ENCODE data around the gene KIF4A. TPM values are rescaled to one million over a fixed set of nuclear protein-coding genes. Genes with fewer than 3 reads are reported as not detected.

Gene KIF4A
- total and polyA plus RNA-seq, 5 donors from 2014 or later = 0.34 to 1.2 (median 0.47) TPM

- DNase-seq (peak in 1 of 3 donors; percentile 35), ATAC-seq (ENCODE audit: low read depth in 2 of 2) (no peak)
- peaks cover 4% of the 10 kb centered on the region for H3K27me3 ChIP-seq (ENCODE audit: control insufficient read depth, insufficient read depth, low read length)
- Mint-ChIP-seq H3K4me1 (peaks cover 0 to 20% (median 9%) of the 10 kb centered on the region in 4 donors), H3K27ac (peak overlapping the region in 2 of 3 donors; percentile 36 to 83), H3K9me3 (no peaks in the 10 kb centered on the region), H3K36me3 (no peaks in the 10 kb centered on the region), H3K4me3 (peak overlapping the region; percentile 70 to 92 (median 87)), H3K27me3 (peaks cover 12% of the 10 kb centered on the region)
- no peaks in the 10 kb centered on the region for H3K9me3 ChIP-seq (ENCODE audit: control insufficient read depth in 2 of 2, low read length in 2 of 2)
- H3K4me3 ChIP-seq (ENCODE audit: low read depth, low read length) = peak overlapping the region; percentile 26
- H3K27ac ChIP-seq (ENCODE audit: insufficient read depth, low read length, poor library complexity, severe bottlenecking) = peak overlapping the region; percentile 23
- peaks cover 16% of the 10 kb centered on the region for H3K4me1 ChIP-seq (ENCODE audit: control insufficient read depth, insufficient read depth, low read length, poor library complexity, severe bottlenecking)
- no peaks in the 10 kb centered on the region for H3K36me3 ChIP-seq (ENCODE audit: control insufficient read depth, insufficient read depth, low read length)
Observed at GRCh38 chrX:70434914-70435586, 145.1 kb downstream of the KIF4A start.

DNA sequence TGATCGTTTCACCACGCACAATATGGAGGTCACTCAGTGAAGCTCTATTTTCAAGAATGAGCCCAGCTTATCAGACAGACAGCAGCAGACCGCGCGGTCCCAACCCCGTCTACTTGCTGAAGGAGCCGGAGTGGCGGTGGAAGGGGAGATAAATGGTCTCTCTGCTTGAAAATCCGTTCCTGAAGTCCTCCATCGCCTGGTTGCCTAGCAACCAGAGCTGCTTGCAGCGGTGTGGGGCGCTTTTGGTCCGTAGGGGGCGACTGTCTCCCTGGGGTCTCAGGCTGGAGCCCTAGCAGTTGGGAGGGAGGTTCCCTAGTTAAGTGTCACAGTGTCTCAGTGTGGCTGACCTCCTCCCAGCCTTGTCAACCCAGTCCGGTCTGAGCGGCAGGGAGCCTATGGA lies 146.4 kb downstream of the KIF4A start:
- H3K4me3 ChIP-seq (ENCODE audit: low read depth, low read length) = no peak overlapping the region
- no peak for DNase-seq
- no peaks in the 10 kb centered on the region for H3K36me3 ChIP-seq (ENCODE audit: control insufficient read depth, insufficient read depth, low read length)
- Mint-ChIP-seq H3K9me3 (no peaks in the 10 kb centered on the region), H3K27me3 (peaks cover 18% of the 10 kb centered on the region), H3K36me3 (no peaks in the 10 kb centered on the region), H3K27ac (no peak overlapping the region), H3K4me3 (peak overlapping the region in 2 of 4 donors; percentile 38 to 70), H3K4me1 (peaks cover 0 to 20% (median 9%) of the 10 kb centered on the region in 4 donors)
- H3K27me3 ChIP-seq (ENCODE audit: control insufficient read depth, insufficient read depth, low read length) = peaks cover 4% of the 10 kb centered on the region
- no peak for ATAC-seq (ENCODE audit: low read depth in 2 of 2)
- peaks cover 16% of the 10 kb centered on the region for H3K4me1 ChIP-seq (ENCODE audit: control insufficient read depth, insufficient read depth, low read length, poor library complexity, severe bottlenecking)
- no peak overlapping the region for H3K27ac ChIP-seq (ENCODE audit: insufficient read depth, low read length, poor library complexity, severe bottlenecking)
- no peaks in the 10 kb centered on the region for H3K9me3 ChIP-seq (ENCODE audit: control insufficient read depth in 2 of 2, low read length in 2 of 2)

- Histone ChIP-seq H3K27ac (ENCODE audit: insufficient read depth, low read length, poor library complexity, severe bottlenecking) (no peak overlapping the region), H3K9me3 (ENCODE audit: control insufficient read depth in 2 of 2, low read length in 2 of 2) (no peaks in the 10 kb centered on the region), H3K36me3 (ENCODE audit: control insufficient read depth, insufficient read depth, low read length) (no peaks in the 10 kb centered on the region), H3K4me3 (ENCODE audit: low read depth, low read length) (no peak overlapping the region), H3K4me1 (ENCODE audit: control insufficient read depth, insufficient read depth, low read length, poor library complexity, severe bottlenecking) (peaks cover 16% of the 10 kb centered on the region), H3K27me3 (ENCODE audit: control insufficient read depth, insufficient read depth, low read length) (peaks cover 4% of the 10 kb centered on the region)
- Mint-ChIP-seq H3K9me3 (no peaks in the 10 kb centered on the region), H3K36me3 (no peaks in the 10 kb centered on the region), H3K27ac (no peak overlapping the region), H3K27me3 (peaks cover 25% of the 10 kb centered on the region), H3K4me3 (no peak overlapping the region), H3K4me1 (peaks cover 0 to 20% (median 9%) of the 10 kb centered on the region in 4 donors)
- no peak for DNase-seq
- no peak for ATAC-seq (ENCODE audit: low read depth in 2 of 2)
Observed at GRCh38 chrX:70437011-70437410, 147.1 kb downstream of the KIF4A start.

- ATAC-seq (ENCODE audit: low read depth in 2 of 2) = no peak
- Histone ChIP-seq H3K27me3 (ENCODE audit: control insufficient read depth, insufficient read depth, low read length) (peaks cover 4% of the 10 kb centered on the region), H3K9me3 (ENCODE audit: control insufficient read depth in 2 of 2, low read length in 2 of 2) (no peaks in the 10 kb centered on the region), H3K27ac (ENCODE audit: insufficient read depth, low read length, poor library complexity, severe bottlenecking) (no peak overlapping the region), H3K36me3 (ENCODE audit: control insufficient read depth, insufficient read depth, low read length) (no peaks in the 10 kb centered on the region), H3K4me1 (ENCODE audit: control insufficient read depth, insufficient read depth, low read length, poor library complexity, severe bottlenecking) (peaks cover 16% of the 10 kb centered on the region), H3K4me3 (ENCODE audit: low read depth, low read length) (no peak overlapping the region)
- Mint-ChIP-seq H3K27ac (no peak overlapping the region), H3K4me1 (peaks cover 0 to 20% (median 9%) of the 10 kb centered on the region in 4 donors), H3K9me3 (no peaks in the 10 kb centered on the region), H3K36me3 (no peaks in the 10 kb centered on the region), H3K27me3 (peaks cover 34% of the 10 kb centered on the region), H3K4me3 (peak overlapping the region in 1 of 4 donors; percentile 10)
- no peak for DNase-seq
Observed at GRCh38 chrX:70437921-70438665, 148.2 kb downstream of the KIF4A start.

DNA sequence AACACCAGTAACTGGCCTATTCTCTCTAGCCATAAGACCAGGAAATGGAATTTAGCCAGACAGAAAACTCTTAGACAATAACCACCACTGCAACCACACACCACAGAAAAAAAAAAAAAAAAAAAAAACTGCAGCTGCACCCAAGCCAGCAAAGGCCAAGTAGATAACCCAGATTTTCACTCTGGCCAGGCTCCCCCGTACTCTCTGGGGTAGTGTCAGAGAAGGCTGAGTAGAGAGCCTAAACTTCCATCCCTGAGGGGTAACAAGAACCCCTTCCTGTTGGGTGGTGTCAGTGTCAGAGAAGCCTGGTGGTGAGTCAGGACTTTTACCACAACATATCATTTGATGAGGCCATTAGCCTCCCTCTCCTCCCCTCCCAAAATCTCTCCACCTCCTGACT lies 149.1 kb downstream of the KIF4A start:
- Mint-ChIP-seq H3K27ac (no peak overlapping the region), H3K4me3 (peak overlapping the region in 1 of 4 donors; percentile 17)
- peak in 1 of 2 donors; percentile 36 for ATAC-seq (ENCODE audit: low read depth in 2 of 2)

DNA sequence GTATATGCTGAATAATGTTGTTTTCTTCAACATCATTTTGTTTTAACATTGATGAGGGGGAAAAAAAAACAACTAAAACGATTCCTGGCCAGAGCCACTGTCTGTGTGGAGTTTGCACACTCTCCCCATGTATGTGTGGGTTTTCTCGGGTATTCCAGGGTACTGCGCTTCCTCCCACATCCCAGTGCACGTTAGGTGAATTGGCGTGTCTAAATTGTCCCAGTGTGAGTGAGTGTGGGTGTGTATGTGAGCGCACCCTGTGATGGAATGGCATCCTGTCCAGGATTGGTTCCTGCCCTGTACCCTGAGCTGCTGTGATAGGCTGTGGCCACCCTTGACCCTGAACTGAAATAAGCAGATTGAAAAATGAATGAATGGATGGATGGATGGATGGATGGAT lies 152.3 kb downstream of the KIF4A start:
- peaks cover 59% of the 10 kb centered on the region for H3K27me3 Mint-ChIP-seq

More for the DNA sequence above, 149.1 kb downstream of the KIF4A start:
- no peak overlapping the region for H3K4me3 ChIP-seq (ENCODE audit: low read depth, low read length)
- peaks cover 9% of the 10 kb centered on the region for H3K4me1 ChIP-seq (ENCODE audit: control insufficient read depth, insufficient read depth, low read length, poor library complexity, severe bottlenecking)
- H3K27ac ChIP-seq (ENCODE audit: insufficient read depth, low read length, poor library complexity, severe bottlenecking) = no peak overlapping the region
- H3K36me3 ChIP-seq (ENCODE audit: control insufficient read depth, insufficient read depth, low read length) = no peaks in the 10 kb centered on the region
- H3K4me1 Mint-ChIP-seq = peaks cover 0 to 13% (median 5%) of the 10 kb centered on the region in 4 donors
- H3K9me3 ChIP-seq (ENCODE audit: control insufficient read depth in 2 of 2, low read length in 2 of 2) = no peaks in the 10 kb centered on the region
- no peaks in the 10 kb centered on the region for H3K36me3 Mint-ChIP-seq
- DNase-seq = peak in 1 of 3 donors; percentile 23
- peaks cover 4% of the 10 kb centered on the region for H3K27me3 ChIP-seq (ENCODE audit: control insufficient read depth, insufficient read depth, low read length)
- H3K27me3 Mint-ChIP-seq = peaks cover 41% of the 10 kb centered on the region
- H3K9me3 Mint-ChIP-seq = no peaks in the 10 kb centered on the region

DNA sequence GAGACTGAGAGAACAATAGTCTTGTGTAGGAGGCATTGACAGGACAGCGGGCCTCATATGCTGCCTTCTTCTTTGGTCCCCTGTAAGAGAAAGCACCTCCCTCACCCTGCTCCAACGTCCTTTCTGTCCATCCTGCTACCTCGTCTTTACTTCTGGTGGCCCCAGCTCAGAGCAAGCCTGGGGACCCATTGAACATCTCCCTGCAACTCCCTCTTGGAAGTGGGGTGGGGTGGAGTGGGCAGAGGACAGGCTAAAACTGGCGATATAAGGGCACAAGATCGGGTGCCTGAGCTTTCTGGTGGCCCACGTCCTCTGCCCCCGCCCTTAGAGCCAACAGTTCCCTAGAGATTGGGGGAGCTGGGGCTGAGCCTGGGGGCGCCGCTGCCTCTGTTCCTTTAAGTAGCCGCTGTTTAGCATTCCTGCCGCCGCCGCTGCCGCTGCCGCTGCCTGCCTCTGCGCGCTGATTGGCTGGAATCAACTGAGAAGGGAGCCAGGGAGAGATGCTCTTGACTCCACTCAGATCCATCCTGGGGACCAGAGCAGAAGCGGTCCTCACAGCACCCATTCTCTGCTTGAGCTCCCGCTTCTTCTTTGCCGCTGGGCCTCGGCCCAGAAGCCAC lies 154.5 kb downstream of the KIF4A start, which contains the start of gene DLG3:
DLG3 (plus strand) TSS at position 510 of the 620 bp plus-strand sequence. CDS start 367 bp downstream, outside the sequence.
- Histone ChIP-seq H3K27ac (ENCODE audit: insufficient read depth, low read length, poor library complexity, severe bottlenecking) (no peak within 1 kb of the TSS), H3K9me3 (ENCODE audit: control insufficient read depth in 2 of 2, low read length in 2 of 2) (no peaks in the 10 kb centered on the region), H3K27me3 (ENCODE audit: control insufficient read depth, insufficient read depth, low read length) (no peaks in the 10 kb centered on the region), H3K4me3 (ENCODE audit: low read depth, low read length) (no peak within 1 kb of the TSS), H3K36me3 (ENCODE audit: control insufficient read depth, insufficient read depth, low read length) (no peaks in the 10 kb centered on the region), H3K4me1 (ENCODE audit: control insufficient read depth, insufficient read depth, low read length, poor library complexity, severe bottlenecking) (peaks cover 5% of the 10 kb centered on the region)
- DNase-seq = no peak
- H3K27ac Mint-ChIP-seq = peak within 1 kb of the TSS in 1 of 3 donors; percentile 31
- peak within 1 kb of the TSS; percentile 47 to 85 (median 78) for H3K4me3 Mint-ChIP-seq
- H3K36me3 Mint-ChIP-seq = no peaks in the 10 kb centered on the region
- peaks cover 0 to 1% (median 0%) of the 10 kb centered on the region in 7 donors for H3K9me3 Mint-ChIP-seq
- peaks cover 0 to 6% (median 2%) of the 10 kb centered on the region in 4 donors for H3K4me1 Mint-ChIP-seq
- ATAC-seq (ENCODE audit: low read depth in 2 of 2) = no peak
- H3K27me3 Mint-ChIP-seq = peaks cover 48% of the 10 kb centered on the region

More for the DNA sequence above, 152.3 kb downstream of the KIF4A start:
- Mint-ChIP-seq H3K9me3 (peaks cover 0 to 1% (median 0%) of the 10 kb centered on the region in 7 donors), H3K4me1 (peaks cover 0 to 8% (median 4%) of the 10 kb centered on the region in 4 donors), H3K4me3 (no peak overlapping the region), H3K27ac (no peak overlapping the region), H3K36me3 (no peaks in the 10 kb centered on the region)
- H3K36me3 ChIP-seq (ENCODE audit: control insufficient read depth, insufficient read depth, low read length) = no peaks in the 10 kb centered on the region
- peaks cover 4% of the 10 kb centered on the region for H3K27me3 ChIP-seq (ENCODE audit: control insufficient read depth, insufficient read depth, low read length)
- no peak overlapping the region for H3K27ac ChIP-seq (ENCODE audit: insufficient read depth, low read length, poor library complexity, severe bottlenecking)
- H3K9me3 ChIP-seq (ENCODE audit: control insufficient read depth in 2 of 2, low read length in 2 of 2) = no peaks in the 10 kb centered on the region
- no peak for ATAC-seq (ENCODE audit: low read depth in 2 of 2)
- no peak overlapping the region for H3K4me3 ChIP-seq (ENCODE audit: low read depth, low read length)
- no peak for DNase-seq
- peaks cover 5% of the 10 kb centered on the region for H3K4me1 ChIP-seq (ENCODE audit: control insufficient read depth, insufficient read depth, low read length, poor library complexity, severe bottlenecking)
